AG09309 (cell line): ENCODE data around the gene ABCB1.
A peak's percentile ranks its signal among the peaks of the same experiment; 100 is the strongest.

ENCODE experiments used
- DNase-seq: peaks from one replicate; pipeline ENCODE4 v3.0.0-alpha.2; 2010; ENCODE audit warnings: low read depth
- H3K4me3 ChIP-seq: 2 replicates; pipeline ENCODE4 v1.5.1; 2011; ENCODE audit warnings: mild to moderate bottlenecking, low read depth, low read length, moderate library complexity; ENCODE audit not compliant: control insufficient read depth
- CTCF ChIP-seq: IDR thresholded peaks from 2 replicates; pipeline ENCODE4 v1.5.1; 2011; ENCODE audit warnings: mild to moderate bottlenecking, low read depth, low read length, inconsistent platforms; ENCODE audit not compliant: insufficient read depth, control insufficient read depth; ENCODE audit errors: missing control alignments

ABCB1 gene

GRCh38 chr7:87567052-87567451 is 33.6 kb downstream of the ABCB1 start:
- no peak overlapping the region for H3K4me3 ChIP-seq
- DNase-seq: no peak
- no peak for TF ChIP-seq CTCF

- DNase-seq: no peak
- no peak overlapping the region for H3K4me3 ChIP-seq
- TF ChIP-seq CTCF: no peak
These were observed 34.3 kb downstream of the ABCB1 start for GRCh38 chr7:87566311-87566900.

- no peak overlapping the region for H3K4me3 ChIP-seq
- TF ChIP-seq CTCF: no peak
- DNase-seq: no peak
These were observed 34.8 kb downstream of the ABCB1 start for GRCh38 chr7:87565877-87566276.

GRCh38 chr7:87564296-87564963 is 36.3 kb downstream of the ABCB1 start:
- no peak overlapping the region for H3K4me3 ChIP-seq
- TF ChIP-seq CTCF: peak; percentile 42
- DNase-seq: no peak

GRCh38 chr7:87561702-87562101 is 39.0 kb downstream of the ABCB1 start:
- no peak for TF ChIP-seq CTCF
- H3K4me3 ChIP-seq: no peak overlapping the region

GRCh38 chr7:87561102-87561501 is 39.6 kb downstream of the ABCB1 start:
- DNase-seq: no peak

More at GRCh38 chr7:87561702-87562101, 39.0 kb downstream of the ABCB1 start:
- no peak for DNase-seq

More at GRCh38 chr7:87561102-87561501, 39.6 kb downstream of the ABCB1 start:
- TF ChIP-seq CTCF: no peak
- no peak overlapping the region for H3K4me3 ChIP-seq
